ENCODE results near the gene UGT1A10. TPM values are rescaled to one million over a fixed set of nuclear protein-coding genes. Genes with fewer than 3 reads are reported as not detected.
"Not testable (repeated sequence)": the region's sequence is repeated elsewhere in the genome, so short reads cannot be mapped to it uniquely, and the experiment has no call there.

UGT1A10 gene
- total RNA-seq, 1 experiment from 2014 or later: 1.0 TPM

- BruUV-seq (replicated peaks): no TSS peak
- TF ChIP-seq CTCF (IDR thresholded peaks at IDR 0.05; ENCODE audit: insufficient read depth in 1 of 2, low read depth in 1 of 2, low read length in 1 of 2, severe bottlenecking in 1 of 2, unreplicated experiment in 1 of 2): no peak
- Histone ChIP-seq H3K9me3 (no peaks in the 10 kb centered on the region), H3K36me3 (ENCODE audit: control insufficient read depth, insufficient read depth, low read length) (no peaks in the 10 kb centered on the region), H3K4me1 (no peaks in the 10 kb centered on the region), H3K4me3 (ENCODE audit: low read depth, low read length) (no peak overlapping the region), H3K27me3 (replicated peaks; ENCODE audit: control insufficient read depth, insufficient read depth, low read length) (no peaks in the 10 kb centered on the region)
- ChIA-PET CTCF (no interaction called here), POLR2A (no interaction called here)
- Mint-ChIP-seq H3K4me1 (ENCODE audit: low read depth, unreplicated experiment) (no peaks in the 10 kb centered on the region), H3K27ac (ENCODE audit: unreplicated experiment) (no peak overlapping the region), H3K27me3 (ENCODE audit: insufficient read depth, unreplicated experiment) (no peaks in the 10 kb centered on the region), H3K4me3 (ENCODE audit: unreplicated experiment) (no peak overlapping the region), H3K36me3 (ENCODE audit: insufficient read depth, unreplicated experiment) (no peaks in the 10 kb centered on the region), H3K9me3 (ENCODE audit: unreplicated experiment) (peaks cover 10% of the 10 kb centered on the region)
- DNase-seq: no peak
- intact Hi-C loops (cut with micrococcal nuclease; ENCODE audit: unreplicated experiment): no loop called here
Measured at GRCh38 chr2:233605680-233606079, 30.6 kb upstream of the UGT1A10 start.

- no peak for TF ChIP-seq CTCF (IDR thresholded peaks at IDR 0.05; ENCODE audit: insufficient read depth in 1 of 2, low read depth in 1 of 2, low read length in 1 of 2, severe bottlenecking in 1 of 2, unreplicated experiment in 1 of 2)
Measured at GRCh38 chr2:233611284-233611683, 25.0 kb upstream of the UGT1A10 start.

GRCh38 chr2:233617476-233617875 lies 18.8 kb upstream of the UGT1A10 start, which contains the start of gene UGT1A8:
TSS of gene UGT1A8 (plus strand) at chr2:233617633. CDS start at chr2:233617708, 75 bp downstream.
- peaks cover 12% of the 10 kb centered on the region for H3K9me3 Mint-ChIP-seq (ENCODE audit: unreplicated experiment)
- H3K4me1 ChIP-seq; H3K4me3 Mint-ChIP-seq (ENCODE audit: unreplicated experiment); H3K36me3 ChIP-seq (ENCODE audit: control insufficient read depth, insufficient read depth, low read length); H3K27me3 Mint-ChIP-seq (ENCODE audit: insufficient read depth, unreplicated experiment); H3K4me1 Mint-ChIP-seq (ENCODE audit: low read depth, unreplicated experiment); DNase-seq; POLR2A ChIA-PET; H3K36me3 Mint-ChIP-seq (ENCODE audit: insufficient read depth, unreplicated experiment); H3K27me3 ChIP-seq (replicated peaks; ENCODE audit: control insufficient read depth, insufficient read depth, low read length); CTCF ChIA-PET; intact Hi-C loops (cut with micrococcal nuclease; ENCODE audit: unreplicated experiment); BruUV-seq (replicated peaks); H3K4me3 ChIP-seq (ENCODE audit: low read depth, low read length); H3K9me3 ChIP-seq; H3K27ac Mint-ChIP-seq (ENCODE audit: unreplicated experiment): not testable (repeated sequence)

More at GRCh38 chr2:233611284-233611683, 25.0 kb upstream of the UGT1A10 start:
- ChIA-PET CTCF (no interaction called here), POLR2A (no interaction called here)
- no peak overlapping the region for H3K4me3 Mint-ChIP-seq (ENCODE audit: unreplicated experiment)
- Histone ChIP-seq H3K27me3 (replicated peaks; ENCODE audit: control insufficient read depth, insufficient read depth, low read length) (no peaks in the 10 kb centered on the region), H3K36me3 (ENCODE audit: control insufficient read depth, insufficient read depth, low read length) (no peaks in the 10 kb centered on the region), H3K4me3 (ENCODE audit: low read depth, low read length) (no peak overlapping the region), H3K4me1 (no peaks in the 10 kb centered on the region), H3K9me3 (no peaks in the 10 kb centered on the region)
- no peaks in the 10 kb centered on the region for H3K4me1 Mint-ChIP-seq (ENCODE audit: low read depth, unreplicated experiment)
- H3K36me3 Mint-ChIP-seq (ENCODE audit: insufficient read depth, unreplicated experiment): no peaks in the 10 kb centered on the region
- DNase-seq: no peak
- no peaks in the 10 kb centered on the region for H3K27me3 Mint-ChIP-seq (ENCODE audit: insufficient read depth, unreplicated experiment)
- H3K9me3 Mint-ChIP-seq (ENCODE audit: unreplicated experiment): peaks cover 28% of the 10 kb centered on the region
- BruUV-seq (replicated peaks): no TSS peak
- intact Hi-C loops (cut with micrococcal nuclease; ENCODE audit: unreplicated experiment): no loop called here
- H3K27ac Mint-ChIP-seq (ENCODE audit: unreplicated experiment): no peak overlapping the region

GRCh38 chr2:233620204-233620603 lies 16.0 kb upstream of the UGT1A10 start:
- no peaks in the 10 kb centered on the region for H3K4me1 ChIP-seq
- H3K9me3 ChIP-seq: no peaks in the 10 kb centered on the region
- no peak for TF ChIP-seq CTCF (IDR thresholded peaks at IDR 0.05; ENCODE audit: insufficient read depth in 1 of 2, low read depth in 1 of 2, low read length in 1 of 2, severe bottlenecking in 1 of 2, unreplicated experiment in 1 of 2)
- no peak for DNase-seq
- ChIA-PET POLR2A (no interaction called here), CTCF (no interaction called here)
- H3K4me3 ChIP-seq (ENCODE audit: low read depth, low read length): no peak overlapping the region
- no peak overlapping the region for H3K27ac Mint-ChIP-seq (ENCODE audit: unreplicated experiment)
- no TSS peak for BruUV-seq (replicated peaks)
- H3K27me3 ChIP-seq (replicated peaks; ENCODE audit: control insufficient read depth, insufficient read depth, low read length): no peaks in the 10 kb centered on the region
- no peak overlapping the region for H3K4me3 Mint-ChIP-seq (ENCODE audit: unreplicated experiment)
- intact Hi-C loops (cut with micrococcal nuclease; ENCODE audit: unreplicated experiment): no loop called here
- H3K9me3 Mint-ChIP-seq (ENCODE audit: unreplicated experiment): peaks cover 2% of the 10 kb centered on the region
- H3K4me1 Mint-ChIP-seq (ENCODE audit: low read depth, unreplicated experiment): no peaks in the 10 kb centered on the region
- H3K36me3 Mint-ChIP-seq (ENCODE audit: insufficient read depth, unreplicated experiment): no peaks in the 10 kb centered on the region
- no peaks in the 10 kb centered on the region for H3K27me3 Mint-ChIP-seq (ENCODE audit: insufficient read depth, unreplicated experiment)
- H3K36me3 ChIP-seq (ENCODE audit: control insufficient read depth, insufficient read depth, low read length): no peaks in the 10 kb centered on the region

GRCh38 chr2:233621863-233622262 lies 14.4 kb upstream of the UGT1A10 start:
- H3K27me3 ChIP-seq (replicated peaks; ENCODE audit: control insufficient read depth, insufficient read depth, low read length); H3K9me3 Mint-ChIP-seq (ENCODE audit: unreplicated experiment); H3K9me3 ChIP-seq; POLR2A ChIA-PET; DNase-seq; H3K27me3 Mint-ChIP-seq (ENCODE audit: insufficient read depth, unreplicated experiment); H3K36me3 ChIP-seq (ENCODE audit: control insufficient read depth, insufficient read depth, low read length); H3K27ac Mint-ChIP-seq (ENCODE audit: unreplicated experiment); H3K4me1 Mint-ChIP-seq (ENCODE audit: low read depth, unreplicated experiment); H3K4me1 ChIP-seq; CTCF ChIA-PET; H3K4me3 ChIP-seq (ENCODE audit: low read depth, low read length); BruUV-seq (replicated peaks); H3K4me3 Mint-ChIP-seq (ENCODE audit: unreplicated experiment); intact Hi-C loops (cut with micrococcal nuclease; ENCODE audit: unreplicated experiment); H3K36me3 Mint-ChIP-seq (ENCODE audit: insufficient read depth, unreplicated experiment): not testable (repeated sequence)
